ENCODE measurements around the gene TPRG1. TPM values are rescaled to one million over a fixed set of nuclear protein-coding genes. Genes with fewer than 3 reads are reported as not detected.

TPRG1 gene, protein sequence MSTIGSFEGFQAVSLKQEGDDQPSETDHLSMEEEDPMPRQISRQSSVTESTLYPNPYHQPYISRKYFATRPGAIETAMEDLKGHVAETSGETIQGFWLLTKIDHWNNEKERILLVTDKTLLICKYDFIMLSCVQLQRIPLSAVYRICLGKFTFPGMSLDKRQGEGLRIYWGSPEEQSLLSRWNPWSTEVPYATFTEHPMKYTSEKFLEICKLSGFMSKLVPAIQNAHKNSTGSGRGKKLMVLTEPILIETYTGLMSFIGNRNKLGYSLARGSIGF
- 10 to 100 TPM in 1 of 2 experiments, 1 to 10 TPM in 1; 9.7 to 10.5 TPM for total RNA-seq

DNA sequence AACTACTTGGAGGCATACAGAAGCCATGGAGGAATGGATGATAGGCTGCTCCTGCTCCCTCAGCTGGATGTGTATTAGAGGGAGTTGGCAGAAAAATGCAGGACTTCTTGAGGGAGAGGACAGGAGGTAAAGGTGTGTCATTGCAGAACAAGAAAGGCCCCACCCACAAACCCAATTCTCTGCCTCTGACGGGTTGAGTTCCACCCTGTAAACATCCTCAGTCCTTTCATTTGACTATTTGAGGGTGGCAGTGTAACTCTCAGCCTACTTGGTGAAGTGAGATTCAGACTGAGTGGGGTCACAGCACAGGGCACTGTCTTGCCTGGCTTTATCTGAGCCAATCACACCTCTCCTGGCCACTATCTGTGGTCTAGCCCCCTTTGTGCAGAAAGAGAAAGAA is at the start of gene TPRG1:
TPRG1 (plus strand) TSS at position 265 of the 400 bp plus-strand sequence. CDS start 35,414 bp downstream, outside the sequence.
- no peak within 1 kb of the TSS for H3K4me3 Mint-ChIP-seq
- no peaks in the 10 kb centered on the region for H3K9me3 Mint-ChIP-seq (ENCODE audit: low read depth)
- peaks cover 3% of the 10 kb centered on the region for H3K4me1 Mint-ChIP-seq
- CTCF ChIA-PET = no interaction called here
- no peak for DNase-seq
- H3K27ac Mint-ChIP-seq = no peak within 1 kb of the TSS
- H3K27me3 Mint-ChIP-seq = no peaks in the 10 kb centered on the region
- no peak for ATAC-seq
- H3K36me3 Mint-ChIP-seq = no peaks in the 10 kb centered on the region

DNA sequence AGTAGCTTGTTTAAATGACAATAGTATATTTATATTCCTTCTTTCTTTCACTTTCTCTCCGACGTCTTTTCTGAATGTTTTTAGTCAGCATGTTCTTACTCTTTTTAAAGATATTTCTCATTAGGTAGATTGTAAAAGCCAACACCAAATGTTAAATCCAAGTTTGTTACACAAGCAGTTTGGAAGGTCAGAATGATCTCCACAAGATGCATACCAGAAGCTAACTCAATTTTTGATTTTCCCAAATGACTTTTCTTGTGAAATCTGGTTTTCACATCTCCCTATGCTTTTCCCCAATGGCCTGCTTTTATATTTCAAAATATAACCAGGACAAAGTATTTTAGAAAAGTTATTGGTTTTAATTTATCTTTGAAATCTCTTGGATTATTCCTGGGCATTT is 49.7 kb upstream of the TPRG1 start:
- peak overlapping the region; percentile 77 for H3K4me3 Mint-ChIP-seq
- DNase-seq (no peak), ATAC-seq (no peak)
- peak overlapping the region; percentile 95 for H3K27ac Mint-ChIP-seq
- H3K4me1 Mint-ChIP-seq = peaks cover 43% of the 10 kb centered on the region
- peaks cover 15% of the 10 kb centered on the region for H3K9me3 Mint-ChIP-seq (ENCODE audit: low read depth)
- no peaks in the 10 kb centered on the region for H3K27me3 Mint-ChIP-seq
- H3K36me3 Mint-ChIP-seq = peaks cover 28% of the 10 kb centered on the region
- CTCF ChIA-PET = interaction anchor here (1.0 to 6.6 kb wide), 9 partner anchors 10 to 1382 kb away, joined by 3 to 44 read pairs (median 7); no protein-coding TSS in a partner anchor

- Mint-ChIP-seq H3K4me3 (peak overlapping the region; percentile 77), H3K27me3 (no peaks in the 10 kb centered on the region), H3K4me1 (peaks cover 46% of the 10 kb centered on the region), H3K27ac (peak overlapping the region; percentile 95), H3K9me3 (ENCODE audit: low read depth) (peaks cover 15% of the 10 kb centered on the region), H3K36me3 (peaks cover 32% of the 10 kb centered on the region)
- DNase-seq (no peak), ATAC-seq (peak; percentile 55)
- CTCF ChIA-PET = interaction anchor here (0.6 to 6.6 kb wide), 7 partner anchors 9 to 1383 kb away, joined by 3 to 44 read pairs (median 8); no protein-coding TSS in a partner anchor
Measured at GRCh38 chr3:189122526-189123205, 49.1 kb upstream of the TPRG1 start.

DNA sequence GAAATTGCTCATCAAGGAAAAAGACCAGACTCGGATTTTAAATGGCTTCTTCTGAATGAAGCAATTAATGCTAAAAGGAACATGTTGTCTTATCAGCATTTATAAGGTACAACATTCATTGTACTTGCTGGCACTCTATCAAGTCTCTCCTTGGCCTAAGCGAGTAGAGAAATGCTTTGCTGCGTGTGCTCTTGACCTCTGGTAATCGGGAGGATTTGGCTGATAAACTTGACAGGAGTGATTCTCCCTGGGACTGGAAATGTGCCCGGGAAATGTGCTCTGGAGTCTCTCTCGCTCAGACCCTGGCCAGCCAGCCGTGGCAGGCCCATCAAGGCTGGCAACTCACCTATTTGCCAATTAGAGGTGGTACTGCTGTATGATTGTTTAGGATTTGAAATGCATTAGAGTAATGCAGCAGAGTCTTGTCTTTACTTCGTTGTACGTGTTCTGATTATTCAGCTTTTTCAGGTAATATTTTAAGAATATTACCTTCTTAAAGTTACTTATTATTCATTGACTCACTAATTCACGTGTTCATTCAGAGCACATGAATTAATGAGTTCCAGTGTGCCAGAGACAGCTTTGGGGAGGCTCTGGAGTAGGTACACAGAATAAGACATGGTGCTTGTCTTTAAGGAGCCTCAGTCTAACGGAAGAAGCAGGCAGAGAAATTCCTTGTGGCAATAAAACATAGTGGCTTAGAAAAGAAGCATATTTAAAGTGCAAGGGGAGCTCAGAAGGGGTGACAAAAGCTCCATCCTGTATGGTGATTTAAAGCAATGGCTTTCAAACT is 48.0 kb upstream of the TPRG1 start:
- no peaks in the 10 kb centered on the region for H3K27me3 Mint-ChIP-seq
- peak overlapping the region; percentile 77 for H3K4me3 Mint-ChIP-seq
- peaks cover 46% of the 10 kb centered on the region for H3K4me1 Mint-ChIP-seq
- H3K36me3 Mint-ChIP-seq = peaks cover 30% of the 10 kb centered on the region
- peak overlapping the region; percentile 95 for H3K27ac Mint-ChIP-seq
- CTCF ChIA-PET = interaction anchor here (3.6 to 6.6 kb wide), 3 partner anchors 8 to 1384 kb away, joined by 14 to 44 read pairs (median 14); no protein-coding TSS in a partner anchor
- ATAC-seq (peak; percentile 48), DNase-seq (no peak)
- H3K9me3 Mint-ChIP-seq (ENCODE audit: low read depth) = peaks cover 12% of the 10 kb centered on the region

GRCh38 chr3:189132231-189132671 is 39.5 kb upstream of the TPRG1 start:
- Mint-ChIP-seq H3K4me1 (peaks cover 31% of the 10 kb centered on the region), H3K27ac (peak overlapping the region; percentile 98), H3K4me3 (peak overlapping the region; percentile 57), H3K9me3 (ENCODE audit: low read depth) (peaks cover 9% of the 10 kb centered on the region), H3K27me3 (no peaks in the 10 kb centered on the region), H3K36me3 (peaks cover 54% of the 10 kb centered on the region)
- CTCF ChIA-PET = interaction anchor here (0.9 to 3.1 kb wide), 10 partner anchors 10 to 1394 kb away, joined by 3 to 14 read pairs (median 6); no protein-coding TSS in a partner anchor
- DNase-seq = peak; percentile 93
- peak; percentile 99 for ATAC-seq

- DNase-seq (no peak), ATAC-seq (peak; percentile 11)
- peak overlapping the region; percentile 6 for H3K4me3 Mint-ChIP-seq
- H3K27me3 Mint-ChIP-seq = no peaks in the 10 kb centered on the region
- H3K27ac Mint-ChIP-seq = peak overlapping the region; percentile 98
- H3K4me1 Mint-ChIP-seq = peaks cover 33% of the 10 kb centered on the region
- CTCF ChIA-PET = interaction anchor here (1.4 to 3.1 kb wide), 7 partner anchors 10 to 1395 kb away, joined by 3 to 14 read pairs (median 9); no protein-coding TSS in a partner anchor
- peaks cover 51% of the 10 kb centered on the region for H3K36me3 Mint-ChIP-seq
- H3K9me3 Mint-ChIP-seq (ENCODE audit: low read depth) = peaks cover 9% of the 10 kb centered on the region
Measured at GRCh38 chr3:189132839-189133238, 38.9 kb upstream of the TPRG1 start.

- peaks cover 49% of the 10 kb centered on the region for H3K36me3 Mint-ChIP-seq
Measured at GRCh38 chr3:189133768-189134167, 38.0 kb upstream of the TPRG1 start.

DNA sequence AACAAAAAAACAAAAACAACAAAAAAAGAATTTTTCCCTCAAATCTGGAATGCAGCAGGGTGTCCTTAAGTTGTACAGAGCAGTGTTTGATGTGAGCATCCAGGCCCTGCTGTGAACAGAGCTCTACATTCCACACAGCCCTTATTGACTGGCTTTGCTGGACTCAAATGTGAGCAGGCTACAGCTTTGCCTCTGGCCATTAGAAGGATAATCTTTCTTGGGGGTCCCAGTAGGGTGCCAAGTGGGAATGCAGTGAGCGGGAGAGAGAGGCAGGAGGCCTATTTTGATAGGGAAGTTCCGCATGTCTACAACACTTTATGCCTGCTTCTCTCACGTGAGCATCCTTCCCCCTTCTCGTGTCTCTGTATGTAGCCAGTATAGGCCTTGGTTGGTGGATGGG is 34.4 kb upstream of the TPRG1 start:
- ATAC-seq (no peak), DNase-seq (no peak)
- Mint-ChIP-seq H3K4me3 (no peak overlapping the region), H3K27ac (no peak overlapping the region), H3K9me3 (ENCODE audit: low read depth) (peaks cover 9% of the 10 kb centered on the region), H3K27me3 (no peaks in the 10 kb centered on the region), H3K4me1 (peaks cover 30% of the 10 kb centered on the region), H3K36me3 (peaks cover 33% of the 10 kb centered on the region)
- CTCF ChIA-PET = interaction anchor here (6.2 kb wide), 1 partner anchor 1398 kb away, joined by 42 read pairs; no protein-coding TSS in a partner anchor

More at GRCh38 chr3:189133768-189134167, 38.0 kb upstream of the TPRG1 start:
- no peak for DNase-seq
- Mint-ChIP-seq H3K9me3 (ENCODE audit: low read depth) (peaks cover 9% of the 10 kb centered on the region), H3K4me1 (peaks cover 37% of the 10 kb centered on the region), H3K27me3 (no peaks in the 10 kb centered on the region), H3K4me3 (no peak overlapping the region), H3K27ac (peak overlapping the region; percentile 98)
- CTCF ChIA-PET = interaction anchor here (0.7 to 1.6 kb wide), 2 partner anchors 92 to 1393 kb away, joined by 3 to 4 read pairs; no protein-coding TSS in a partner anchor
- no peak for ATAC-seq

GRCh38 chr3:189138901-189139610 is 32.7 kb upstream of the TPRG1 start:
- no peaks in the 10 kb centered on the region for H3K27me3 Mint-ChIP-seq
- no peak for DNase-seq
- no peak for ATAC-seq
- no peak overlapping the region for H3K4me3 Mint-ChIP-seq
- no peaks in the 10 kb centered on the region for H3K9me3 Mint-ChIP-seq (ENCODE audit: low read depth)
- CTCF ChIA-PET = interaction anchor here (1.0 to 6.2 kb wide), 6 partner anchors 11 to 1400 kb away, joined by 3 to 42 read pairs (median 4); no protein-coding TSS in a partner anchor
- no peak overlapping the region for H3K27ac Mint-ChIP-seq
- H3K36me3 Mint-ChIP-seq = peaks cover 18% of the 10 kb centered on the region
- peaks cover 28% of the 10 kb centered on the region for H3K4me1 Mint-ChIP-seq

- DNase-seq (no peak), ATAC-seq (no peak)
- CTCF ChIA-PET = interaction anchor here (0.8 to 6.2 kb wide), 6 partner anchors 14 to 1400 kb away, joined by 3 to 42 read pairs (median 4); no protein-coding TSS in a partner anchor
- Mint-ChIP-seq H3K4me3 (no peak overlapping the region), H3K9me3 (ENCODE audit: low read depth) (no peaks in the 10 kb centered on the region), H3K27ac (no peak overlapping the region), H3K27me3 (no peaks in the 10 kb centered on the region), H3K4me1 (peaks cover 32% of the 10 kb centered on the region), H3K36me3 (peaks cover 17% of the 10 kb centered on the region)
Measured at GRCh38 chr3:189139611-189139940, 32.2 kb upstream of the TPRG1 start.

GRCh38 chr3:189142527-189142926 is 29.2 kb upstream of the TPRG1 start:
- H3K36me3 Mint-ChIP-seq = peaks cover 1% of the 10 kb centered on the region
- H3K4me1 Mint-ChIP-seq = peaks cover 34% of the 10 kb centered on the region
- DNase-seq (peak; percentile 68), ATAC-seq (peak; percentile 81)
- no peaks in the 10 kb centered on the region for H3K27me3 Mint-ChIP-seq
- no peaks in the 10 kb centered on the region for H3K9me3 Mint-ChIP-seq (ENCODE audit: low read depth)
- CTCF ChIA-PET = interaction anchor here (1.1 to 6.9 kb wide), 7 partner anchors 12 to 1403 kb away, joined by 3 to 95 read pairs (median 7); no protein-coding TSS in a partner anchor
- peak overlapping the region; percentile 44 for H3K27ac Mint-ChIP-seq
- no peak overlapping the region for H3K4me3 Mint-ChIP-seq

- Mint-ChIP-seq H3K27me3 (no peaks in the 10 kb centered on the region), H3K4me3 (no peak overlapping the region), H3K9me3 (ENCODE audit: low read depth) (no peaks in the 10 kb centered on the region), H3K27ac (no peak overlapping the region), H3K4me1 (peaks cover 36% of the 10 kb centered on the region), H3K36me3 (peaks cover 1% of the 10 kb centered on the region)
- CTCF ChIA-PET = interaction anchor here (1.3 to 6.9 kb wide), 8 partner anchors 13 to 1404 kb away, joined by 3 to 95 read pairs (median 11); no protein-coding TSS in a partner anchor
- DNase-seq = no peak
- no peak for ATAC-seq
Measured at GRCh38 chr3:189143321-189143720, 28.4 kb upstream of the TPRG1 start.
